ENCODE measurements around the gene FERMT2.

DNA sequence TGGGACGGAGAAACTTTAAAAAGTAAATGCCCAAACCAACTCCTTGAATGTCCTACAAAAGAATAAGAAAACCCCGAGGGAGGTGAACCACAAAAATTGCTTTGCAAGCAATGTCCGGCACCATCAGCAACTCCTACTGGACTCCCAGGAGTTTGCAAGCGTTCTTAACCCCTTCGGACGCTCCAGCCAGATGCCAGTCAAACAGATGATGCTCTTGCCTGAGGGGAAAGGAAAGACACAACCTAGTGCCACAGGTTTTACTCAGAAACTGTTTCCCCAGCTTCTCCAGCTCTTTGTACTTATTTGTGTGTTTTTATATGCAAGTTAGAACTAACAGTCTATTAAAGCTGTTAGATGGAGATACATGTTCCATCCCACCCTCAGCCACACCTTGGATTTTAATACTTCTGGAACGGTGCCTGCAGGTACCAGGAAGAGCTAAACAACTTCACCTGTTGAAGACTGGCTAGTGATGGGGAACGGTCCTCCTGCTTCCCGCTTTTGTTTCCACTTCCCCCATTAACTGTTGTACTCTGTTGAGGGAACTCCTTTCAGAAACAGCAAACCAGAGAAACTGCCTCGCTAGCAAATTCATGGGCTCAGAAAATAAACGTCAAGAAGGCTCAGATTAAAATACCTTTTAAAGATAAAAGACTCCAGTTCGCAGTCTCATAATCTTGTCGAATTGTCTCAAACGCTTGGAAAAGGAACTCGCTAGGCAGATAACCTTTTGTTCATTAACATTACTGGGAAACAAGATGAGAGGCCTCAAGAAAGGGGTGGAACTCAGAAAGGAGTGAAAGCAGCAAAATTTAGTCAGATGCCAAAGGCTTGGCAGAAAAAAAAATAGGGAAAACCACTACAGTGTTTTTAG, 1.1 kb upstream of the FERMT2 start:
- TF ChIP-seq YY1 (IDR thresholded peaks at IDR 0.05; ENCODE audit: low read depth) (no peak), RAD21 (IDR thresholded peaks at IDR 0.05; ENCODE audit: low read depth) (no peak), TCF12 (IDR thresholded peaks at IDR 0.05; ENCODE audit: low read depth) (no peak), FOXM1 (IDR thresholded peaks at IDR 0.05; ENCODE audit: borderline replicate concordance, low read depth) (no peak), CREB1 (IDR thresholded peaks at IDR 0.05; ENCODE audit: low read depth) (no peak), REST (IDR thresholded peaks at IDR 0.05; ENCODE audit: low read depth) (no peak), EP300 (IDR thresholded peaks at IDR 0.05; ENCODE audit: borderline replicate concordance) (no peak)
